HCT116 (cell line): Measurements from ENCODE around the gene WDR43.

ENCODE experiments used
- EZH2 ChIP-seq: fragments of 200-600 bp; sonication (generic); IDR thresholded peaks from 2 replicates; pipeline ENCODE4 v1.6.1; 2017; ENCODE audit warnings: antibody characterized with exemption, mixed run types
- JUND ChIP-seq: IDR thresholded peaks from 2 replicates; pipeline ENCODE4 v1.6.1; 2012
- POLR2A ChIP-seq: IDR thresholded peaks from 2 replicates; pipeline ENCODE4 v1.7.0; 2011; ENCODE audit warnings: borderline replicate concordance; ENCODE audit not compliant: insufficient read depth, insufficient read length; ENCODE audit errors: extremely low read depth
- POLR2AphosphoS5 ChIP-seq: IDR thresholded peaks from 2 replicates; pipeline ENCODE4 v1.6.1; 2011; ENCODE audit warnings: mild to moderate bottlenecking, low read depth, low read length, moderate library complexity
- REST ChIP-seq: IDR thresholded peaks from 2 replicates; pipeline ENCODE4 v1.6.1; 2012; ENCODE audit warnings: low read depth
- SIN3A ChIP-seq: IDR thresholded peaks from 2 replicates; pipeline ENCODE4 v1.6.1; 2012; ENCODE audit warnings: low read depth
- YY1 ChIP-seq: IDR thresholded peaks from 2 replicates; pipeline ENCODE4 v1.6.1; 2011; ENCODE audit warnings: low read length, low read depth, moderate library complexity, mild to moderate bottlenecking; ENCODE audit not compliant: insufficient replicate concordance; ENCODE audit errors: extremely low read depth
- TF ChIP-seq, protein P1 (sequence below), 3 experiments: fragments of 200-600 bp in 1 of 3; sonication (generic) in 1 of 3; IDR thresholded peaks in 2 of 3; conservative IDR thresholded peaks in 1 of 3; 2 replicates each; pipeline ENCODE4 v1.5.1; 2012 to 2017; ENCODE audit warnings: low read depth in 2 of 3, low read length in 2 of 3, antibody characterized with exemption in 1 of 3, borderline replicate concordance in 1 of 3, control low read depth in 1 of 3, mild to moderate bottlenecking in 1 of 3, mixed read lengths in 1 of 3, mixed run types in 1 of 3, moderate library complexity in 1 of 3; ENCODE audit not compliant: insufficient read depth in 1 of 3

DNA sequence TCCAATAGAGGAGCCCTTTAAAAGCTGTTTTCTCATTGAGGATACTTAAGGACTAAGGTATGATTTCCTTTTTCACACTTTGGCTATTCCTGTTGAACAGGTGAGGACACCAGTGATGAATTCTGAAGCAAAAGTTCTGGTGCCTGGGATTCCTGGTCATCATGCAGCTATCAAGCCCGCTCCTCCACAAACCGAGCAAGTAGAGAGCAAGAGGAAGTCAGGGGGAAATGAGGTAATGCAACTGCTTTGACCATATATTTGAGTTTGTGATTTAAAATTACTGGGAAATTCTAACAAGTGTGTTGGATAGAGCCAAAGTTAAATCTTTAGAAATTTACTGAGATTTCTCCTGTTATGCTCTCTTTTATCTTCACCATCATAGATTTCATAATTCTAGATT lies 33.0 kb downstream of the WDR43 start:
- TF ChIP-seq POLR2AphosphoS5 (no peak), JUND (no peak), REST (no peak), YY1 (no peak), EZH2 (no peak), POLR2A (no peak), SIN3A (no peak)
- TF ChIP-seq, protein P1, sequence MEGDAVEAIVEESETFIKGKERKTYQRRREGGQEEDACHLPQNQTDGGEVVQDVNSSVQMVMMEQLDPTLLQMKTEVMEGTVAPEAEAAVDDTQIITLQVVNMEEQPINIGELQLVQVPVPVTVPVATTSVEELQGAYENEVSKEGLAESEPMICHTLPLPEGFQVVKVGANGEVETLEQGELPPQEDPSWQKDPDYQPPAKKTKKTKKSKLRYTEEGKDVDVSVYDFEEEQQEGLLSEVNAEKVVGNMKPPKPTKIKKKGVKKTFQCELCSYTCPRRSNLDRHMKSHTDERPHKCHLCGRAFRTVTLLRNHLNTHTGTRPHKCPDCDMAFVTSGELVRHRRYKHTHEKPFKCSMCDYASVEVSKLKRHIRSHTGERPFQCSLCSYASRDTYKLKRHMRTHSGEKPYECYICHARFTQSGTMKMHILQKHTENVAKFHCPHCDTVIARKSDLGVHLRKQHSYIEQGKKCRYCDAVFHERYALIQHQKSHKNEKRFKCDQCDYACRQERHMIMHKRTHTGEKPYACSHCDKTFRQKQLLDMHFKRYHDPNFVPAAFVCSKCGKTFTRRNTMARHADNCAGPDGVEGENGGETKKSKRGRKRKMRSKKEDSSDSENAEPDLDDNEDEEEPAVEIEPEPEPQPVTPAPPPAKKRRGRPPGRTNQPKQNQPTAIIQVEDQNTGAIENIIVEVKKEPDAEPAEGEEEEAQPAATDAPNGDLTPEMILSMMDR (IDR thresholded peaks at IDR 0.05 in 2 of 3, conservative IDR thresholded peaks at IDR 0.05 in 1 of 3; ENCODE audit: borderline replicate concordance in 1 of 3, insufficient read depth in 1 of 3, low read depth in 2 of 3, low read length in 2 of 3), result no peak
